ENCODE measurements around the gene RARRES2.

The RARRES2 gene

GRCh38 chr7:150367677-150368095 is 26.3 kb upstream of the RARRES2 start:
- no peaks in the 10 kb centered on the region for H3K9me3 ChIP-seq (ENCODE audit: severe bottlenecking)
- TF ChIP-seq, protein P1, sequence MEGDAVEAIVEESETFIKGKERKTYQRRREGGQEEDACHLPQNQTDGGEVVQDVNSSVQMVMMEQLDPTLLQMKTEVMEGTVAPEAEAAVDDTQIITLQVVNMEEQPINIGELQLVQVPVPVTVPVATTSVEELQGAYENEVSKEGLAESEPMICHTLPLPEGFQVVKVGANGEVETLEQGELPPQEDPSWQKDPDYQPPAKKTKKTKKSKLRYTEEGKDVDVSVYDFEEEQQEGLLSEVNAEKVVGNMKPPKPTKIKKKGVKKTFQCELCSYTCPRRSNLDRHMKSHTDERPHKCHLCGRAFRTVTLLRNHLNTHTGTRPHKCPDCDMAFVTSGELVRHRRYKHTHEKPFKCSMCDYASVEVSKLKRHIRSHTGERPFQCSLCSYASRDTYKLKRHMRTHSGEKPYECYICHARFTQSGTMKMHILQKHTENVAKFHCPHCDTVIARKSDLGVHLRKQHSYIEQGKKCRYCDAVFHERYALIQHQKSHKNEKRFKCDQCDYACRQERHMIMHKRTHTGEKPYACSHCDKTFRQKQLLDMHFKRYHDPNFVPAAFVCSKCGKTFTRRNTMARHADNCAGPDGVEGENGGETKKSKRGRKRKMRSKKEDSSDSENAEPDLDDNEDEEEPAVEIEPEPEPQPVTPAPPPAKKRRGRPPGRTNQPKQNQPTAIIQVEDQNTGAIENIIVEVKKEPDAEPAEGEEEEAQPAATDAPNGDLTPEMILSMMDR (IDR thresholded peaks at IDR 0.05; ENCODE audit: poor library complexity, severe bottlenecking): no peak
- peak; percentile 58 for ATAC-seq (ENCODE audit: low read depth)
- peak overlapping the region; percentile 76 for H3K4me3 ChIP-seq (ENCODE audit: severe bottlenecking)
- peaks cover 4% of the 10 kb centered on the region for H3K4me1 ChIP-seq (ENCODE audit: insufficient read depth, poor library complexity, severe bottlenecking)
- no peak for DNase-seq (ENCODE audit: low spot score)
- peak overlapping the region; percentile 39 for H3K27ac ChIP-seq (ENCODE audit: poor library complexity, severe bottlenecking)
- no peaks in the 10 kb centered on the region for H3K27me3 ChIP-seq (ENCODE audit: insufficient read depth, poor library complexity, severe bottlenecking)
- H3K36me3 ChIP-seq (ENCODE audit: low read depth): peaks cover 6% of the 10 kb centered on the region

- peaks cover 3% of the 10 kb centered on the region; the same call in 1 of the 2 replicates for H3K36me3 ChIP-seq (ENCODE audit: low read depth)
- H3K27ac ChIP-seq (ENCODE audit: poor library complexity, severe bottlenecking): no peak overlapping the region
- H3K9me3 ChIP-seq (ENCODE audit: severe bottlenecking): no peaks in the 10 kb centered on the region
- no peak overlapping the region for H3K4me3 ChIP-seq (ENCODE audit: severe bottlenecking)
- H3K27me3 ChIP-seq (ENCODE audit: insufficient read depth, poor library complexity, severe bottlenecking): no peaks in the 10 kb centered on the region
- peaks cover 4% of the 10 kb centered on the region for H3K4me1 ChIP-seq (ENCODE audit: insufficient read depth, poor library complexity, severe bottlenecking)
- TF ChIP-seq, protein P1 (IDR thresholded peaks at IDR 0.05; ENCODE audit: poor library complexity, severe bottlenecking): no peak
- ATAC-seq (ENCODE audit: low read depth) (no peak), DNase-seq (ENCODE audit: low spot score) (no peak)
Measured at GRCh38 chr7:150365673-150366398, 24.4 kb upstream of the RARRES2 start.

DNA sequence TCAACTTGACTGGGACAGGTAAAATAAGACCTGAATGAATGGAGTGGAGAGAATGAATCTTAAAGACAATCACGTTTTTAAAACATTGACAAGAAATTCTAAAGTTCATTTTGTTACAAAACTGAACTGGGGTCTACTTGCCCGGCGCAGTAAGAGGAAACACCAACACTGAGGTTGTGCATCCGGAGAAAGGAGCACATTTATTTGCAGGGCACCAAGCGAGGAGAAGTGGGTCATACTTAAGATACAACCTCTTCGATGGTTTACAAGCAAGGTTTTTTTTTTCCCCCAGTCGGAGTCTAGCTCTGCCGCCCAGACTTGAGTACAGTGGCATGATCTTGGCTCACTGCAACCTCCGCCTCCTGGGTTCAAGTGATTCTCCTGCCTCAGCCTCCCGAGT is 23.8 kb upstream of the RARRES2 start:
- TF ChIP-seq, protein P1 (IDR thresholded peaks at IDR 0.05; ENCODE audit: poor library complexity, severe bottlenecking): no peak
- peaks cover 4% of the 10 kb centered on the region for H3K4me1 ChIP-seq (ENCODE audit: insufficient read depth, poor library complexity, severe bottlenecking)
- H3K27me3 ChIP-seq (ENCODE audit: insufficient read depth, poor library complexity, severe bottlenecking): no peaks in the 10 kb centered on the region
- H3K9me3 ChIP-seq (ENCODE audit: severe bottlenecking): no peaks in the 10 kb centered on the region
- H3K27ac ChIP-seq (ENCODE audit: poor library complexity, severe bottlenecking): no peak overlapping the region
- peaks cover 2% of the 10 kb centered on the region; the same call in 1 of the 2 replicates for H3K36me3 ChIP-seq (ENCODE audit: low read depth)
- ATAC-seq (ENCODE audit: low read depth) (no peak), DNase-seq (ENCODE audit: low spot score) (no peak)
- H3K4me3 ChIP-seq (ENCODE audit: severe bottlenecking): no peak overlapping the region

- ATAC-seq (ENCODE audit: low read depth): no peak
- no peak overlapping the region for H3K27ac ChIP-seq (ENCODE audit: poor library complexity, severe bottlenecking)
- DNase-seq (ENCODE audit: low spot score): no peak
- no peaks in the 10 kb centered on the region for H3K9me3 ChIP-seq (ENCODE audit: severe bottlenecking)
- H3K4me1 ChIP-seq (ENCODE audit: insufficient read depth, poor library complexity, severe bottlenecking): peaks cover 4% of the 10 kb centered on the region
- H3K4me3 ChIP-seq (ENCODE audit: severe bottlenecking): no peak overlapping the region
- H3K36me3 ChIP-seq (ENCODE audit: low read depth): no peaks in the 10 kb centered on the region
- H3K27me3 ChIP-seq (ENCODE audit: insufficient read depth, poor library complexity, severe bottlenecking): no peaks in the 10 kb centered on the region
- TF ChIP-seq, protein P1 (IDR thresholded peaks at IDR 0.05; ENCODE audit: poor library complexity, severe bottlenecking): no peak
Measured at GRCh38 chr7:150363872-150364271, 22.4 kb upstream of the RARRES2 start.

- H3K27me3 ChIP-seq (ENCODE audit: insufficient read depth, poor library complexity, severe bottlenecking): no peaks in the 10 kb centered on the region
- DNase-seq (ENCODE audit: low spot score) (no peak), ATAC-seq (ENCODE audit: low read depth) (peak; percentile 30; the same call in 1 of the 3 replicates)
- H3K9me3 ChIP-seq (ENCODE audit: severe bottlenecking): no peaks in the 10 kb centered on the region
- H3K27ac ChIP-seq (ENCODE audit: poor library complexity, severe bottlenecking): no peak overlapping the region
- TF ChIP-seq, protein P1 (IDR thresholded peaks at IDR 0.05; ENCODE audit: poor library complexity, severe bottlenecking): no peak
- no peaks in the 10 kb centered on the region for H3K36me3 ChIP-seq (ENCODE audit: low read depth)
- H3K4me1 ChIP-seq (ENCODE audit: insufficient read depth, poor library complexity, severe bottlenecking): peaks cover 4% of the 10 kb centered on the region
- H3K4me3 ChIP-seq (ENCODE audit: severe bottlenecking): no peak overlapping the region
Measured at GRCh38 chr7:150363370-150363769, 21.9 kb upstream of the RARRES2 start.
